ENCODE results near the gene KCNS1.
"Not testable (repeated sequence)": the region's sequence is repeated elsewhere in the genome, so short reads cannot be mapped to it uniquely, and the experiment has no call there.

The KCNS1 gene

DNA sequence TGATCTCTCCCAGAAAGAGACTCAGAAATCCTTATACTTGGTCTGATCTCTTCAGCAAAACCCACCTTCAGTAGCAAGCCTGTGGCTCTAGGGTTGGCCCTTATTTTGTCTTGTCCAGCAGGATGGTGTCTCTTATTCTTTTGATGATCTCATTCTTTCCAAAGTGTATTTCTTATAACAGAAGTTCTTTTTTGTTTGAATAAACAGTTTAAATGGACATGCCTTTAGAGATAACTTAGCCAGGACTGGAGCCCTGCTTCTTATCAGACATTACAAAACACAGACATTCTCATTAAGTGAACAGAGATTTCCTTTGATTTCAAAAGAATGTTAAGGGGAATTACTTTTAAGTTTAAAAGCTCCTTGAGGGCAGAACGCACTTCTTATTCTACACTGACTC, 31.7 kb downstream of the KCNS1 start:
- Histone ChIP-seq H3K27me3 (no peaks in the 10 kb centered on the region), H3K27ac (no peak overlapping the region), H3K9me3 (no peaks in the 10 kb centered on the region), H3K36me3 (peaks cover 55% of the 10 kb centered on the region), H3K4me1 (ENCODE audit: control insufficient read depth in 1 of 2, insufficient read depth in 1 of 2, low read depth in 1 of 2, low read length in 1 of 2) (peaks cover 14 to 20% of the 10 kb centered on the region in 2 experiments), H3K4me3 (ENCODE audit: low read depth in 1 of 2, low read length in 1 of 2) (no peak overlapping the region)
- TF ChIP-seq, protein P1, sequence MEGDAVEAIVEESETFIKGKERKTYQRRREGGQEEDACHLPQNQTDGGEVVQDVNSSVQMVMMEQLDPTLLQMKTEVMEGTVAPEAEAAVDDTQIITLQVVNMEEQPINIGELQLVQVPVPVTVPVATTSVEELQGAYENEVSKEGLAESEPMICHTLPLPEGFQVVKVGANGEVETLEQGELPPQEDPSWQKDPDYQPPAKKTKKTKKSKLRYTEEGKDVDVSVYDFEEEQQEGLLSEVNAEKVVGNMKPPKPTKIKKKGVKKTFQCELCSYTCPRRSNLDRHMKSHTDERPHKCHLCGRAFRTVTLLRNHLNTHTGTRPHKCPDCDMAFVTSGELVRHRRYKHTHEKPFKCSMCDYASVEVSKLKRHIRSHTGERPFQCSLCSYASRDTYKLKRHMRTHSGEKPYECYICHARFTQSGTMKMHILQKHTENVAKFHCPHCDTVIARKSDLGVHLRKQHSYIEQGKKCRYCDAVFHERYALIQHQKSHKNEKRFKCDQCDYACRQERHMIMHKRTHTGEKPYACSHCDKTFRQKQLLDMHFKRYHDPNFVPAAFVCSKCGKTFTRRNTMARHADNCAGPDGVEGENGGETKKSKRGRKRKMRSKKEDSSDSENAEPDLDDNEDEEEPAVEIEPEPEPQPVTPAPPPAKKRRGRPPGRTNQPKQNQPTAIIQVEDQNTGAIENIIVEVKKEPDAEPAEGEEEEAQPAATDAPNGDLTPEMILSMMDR (IDR thresholded peaks at IDR 0.05) = no peak

DNA sequence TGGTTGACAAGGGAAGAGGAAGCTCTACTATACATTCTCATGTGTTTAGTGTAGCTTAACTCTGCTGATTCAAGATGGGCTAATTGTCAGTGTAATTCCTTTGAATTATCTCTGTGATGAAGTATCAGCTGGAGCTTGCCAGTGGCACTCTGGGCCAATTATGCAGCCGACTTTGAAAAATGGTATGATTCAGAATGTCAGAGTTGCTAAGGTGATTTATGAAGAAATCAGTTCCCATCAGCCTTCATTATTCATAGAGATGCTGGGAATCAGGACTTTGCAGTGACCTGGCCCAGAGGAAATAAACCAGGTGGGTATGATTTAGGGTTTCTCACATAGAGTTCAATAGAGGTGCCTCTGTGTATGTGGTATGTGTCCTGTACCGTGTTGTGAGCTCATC, 33.4 kb downstream of the KCNS1 start:
- Histone ChIP-seq H3K36me3 (peaks cover 42% of the 10 kb centered on the region), H3K4me3 (ENCODE audit: low read depth in 1 of 2, low read length in 1 of 2) (no peak overlapping the region), H3K4me1 (ENCODE audit: control insufficient read depth in 1 of 2, insufficient read depth in 1 of 2, low read depth in 1 of 2, low read length in 1 of 2) (peaks cover 14 to 20% of the 10 kb centered on the region in 2 experiments), H3K9me3 (no peaks in the 10 kb centered on the region), H3K27ac (peak overlapping the region; percentile 16), H3K27me3 (no peaks in the 10 kb centered on the region)
- TF ChIP-seq, protein P1 (IDR thresholded peaks at IDR 0.05) = no peak

DNA sequence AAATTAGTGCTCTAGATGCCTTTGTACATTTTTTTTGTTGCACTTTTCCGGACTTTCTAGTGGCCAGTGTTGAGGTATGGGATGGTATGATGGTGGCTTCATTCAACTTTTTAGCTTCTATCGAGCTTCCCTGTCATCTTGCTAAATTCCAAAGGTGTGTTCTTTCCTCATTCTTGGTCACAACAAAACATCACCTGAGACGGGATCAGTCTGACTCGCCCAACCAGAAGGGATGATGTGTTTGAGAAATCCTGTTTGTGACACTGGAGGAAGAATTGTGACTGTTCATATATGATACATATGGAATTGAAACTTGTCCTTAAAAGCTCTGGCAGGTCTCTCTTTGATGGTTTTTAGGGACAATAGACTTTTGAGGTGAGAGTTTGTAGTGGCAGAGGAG, 33.8 kb downstream of the KCNS1 start:
- no peaks in the 10 kb centered on the region for H3K27me3 ChIP-seq
- peaks cover 14 to 20% of the 10 kb centered on the region in 2 experiments for H3K4me1 ChIP-seq (ENCODE audit: control insufficient read depth in 1 of 2, insufficient read depth in 1 of 2, low read depth in 1 of 2, low read length in 1 of 2)
- H3K36me3 ChIP-seq = peaks cover 42% of the 10 kb centered on the region
- H3K9me3 ChIP-seq = no peaks in the 10 kb centered on the region
- no peak overlapping the region for H3K4me3 ChIP-seq (ENCODE audit: low read depth in 1 of 2, low read length in 1 of 2)
- H3K27ac ChIP-seq = peak overlapping the region; percentile 16
- TF ChIP-seq, protein P1 (IDR thresholded peaks at IDR 0.05) = no peak

DNA sequence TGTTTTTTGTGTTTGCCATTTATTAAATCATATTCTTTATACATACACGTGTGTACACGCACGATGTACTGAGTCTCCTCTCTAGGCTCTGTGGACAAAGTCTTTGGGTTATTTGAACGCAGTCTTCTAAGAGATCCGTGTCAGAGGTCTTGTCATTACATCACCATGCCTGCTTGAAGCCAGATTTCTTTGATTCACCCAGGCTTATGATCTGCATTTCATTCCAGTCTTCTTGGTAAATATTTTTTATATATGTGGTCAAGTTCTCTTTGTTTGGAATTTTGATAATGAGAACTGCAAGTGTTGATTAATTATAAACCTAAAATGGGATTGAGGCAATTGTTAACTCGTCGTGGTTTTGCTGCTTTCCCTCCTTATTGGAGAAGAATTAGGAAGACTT, 34.6 kb downstream of the KCNS1 start:
- Histone ChIP-seq H3K4me3 (ENCODE audit: low read depth in 1 of 2, low read length in 1 of 2) (no peak overlapping the region), H3K9me3 (no peaks in the 10 kb centered on the region), H3K27ac (no peak overlapping the region), H3K4me1 (ENCODE audit: control insufficient read depth in 1 of 2, insufficient read depth in 1 of 2, low read depth in 1 of 2, low read length in 1 of 2) (peaks cover 11 to 15% of the 10 kb centered on the region in 2 experiments), H3K36me3 (peaks cover 45% of the 10 kb centered on the region), H3K27me3 (no peaks in the 10 kb centered on the region)
- TF ChIP-seq, protein P1 (IDR thresholded peaks at IDR 0.05) = no peak

DNA sequence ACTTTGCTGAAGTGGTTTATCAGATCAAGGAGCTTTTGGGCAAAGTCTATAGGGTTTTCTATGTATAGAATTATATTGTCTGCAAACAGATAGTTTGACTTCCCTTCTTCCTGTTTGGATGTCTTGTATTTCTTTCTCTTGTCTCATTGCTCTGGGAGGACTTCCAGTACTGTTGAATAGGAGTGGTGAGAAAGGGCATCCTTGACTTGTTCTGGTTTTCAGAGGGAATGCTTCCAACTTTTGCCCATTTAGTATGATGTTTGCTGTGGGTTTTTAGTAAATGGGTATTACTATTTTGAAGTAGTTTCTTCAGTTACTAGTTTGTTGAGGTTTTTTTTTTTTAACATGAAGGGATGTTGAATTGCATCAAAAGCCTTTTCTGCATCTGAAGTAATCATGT, 36.1 kb downstream of the KCNS1 start:
- TF ChIP-seq, protein P1 (IDR thresholded peaks at IDR 0.05) = no peak
- Histone ChIP-seq H3K4me1 (ENCODE audit: control insufficient read depth in 1 of 2, insufficient read depth in 1 of 2, low read depth in 1 of 2, low read length in 1 of 2) (peaks cover 11 to 15% of the 10 kb centered on the region in 2 experiments), H3K36me3 (peaks cover 50% of the 10 kb centered on the region)

DNA sequence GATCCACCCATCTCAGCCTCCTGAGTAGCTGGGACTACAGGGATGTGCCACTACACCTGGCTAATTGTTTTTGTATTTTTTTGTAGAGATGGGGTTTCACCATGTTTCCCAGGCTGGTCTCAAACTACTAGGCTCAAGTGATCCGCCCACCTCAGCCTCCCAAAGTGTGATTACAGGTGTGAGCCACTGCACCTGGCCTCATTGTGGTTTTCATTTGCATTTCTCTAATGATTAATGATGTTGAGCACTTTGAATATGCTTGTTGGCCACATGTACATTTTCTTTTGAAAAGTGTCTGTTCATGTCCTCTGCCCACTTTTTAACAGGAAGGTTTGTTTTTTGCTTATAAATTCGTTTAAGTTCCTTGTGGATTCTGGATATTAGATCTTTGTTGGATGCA, 37.8 kb downstream of the KCNS1 start:
- not testable (repeated sequence) for H3K4me3 ChIP-seq (ENCODE audit: low read depth in 1 of 2, low read length in 1 of 2); H3K9me3 ChIP-seq; H3K27me3 ChIP-seq; H3K27ac ChIP-seq
- Histone ChIP-seq H3K36me3 (peaks cover 51% of the 10 kb centered on the region), H3K4me1 (ENCODE audit: control insufficient read depth in 1 of 2, insufficient read depth in 1 of 2, low read depth in 1 of 2, low read length in 1 of 2) (peaks cover 11 to 15% of the 10 kb centered on the region in 2 experiments)

More for the DNA sequence above, 36.1 kb downstream of the KCNS1 start:
- Histone ChIP-seq H3K27me3 (no peaks in the 10 kb centered on the region), H3K27ac (peak overlapping the region; percentile 38), H3K4me3 (ENCODE audit: low read depth in 1 of 2, low read length in 1 of 2) (no peak overlapping the region), H3K9me3 (no peaks in the 10 kb centered on the region)

Data from neutrophil (primary cell).